CD4-positive, alpha-beta T cell treated with Interleukin-12 subunit alpha and Interleukin-12 subunit beta, for 1 hour (primary cell): Measurements from ENCODE around the gene EXOG.
A peak's percentile ranks its signal among the peaks of the same experiment; 100 is the strongest.

Experiments
- DNase-seq: peaks from one replicate; pipeline ENCODE4 v3.0.0-alpha.2; 2020

EXOG gene

GRCh38 chr3:38515367-38515766 is 19.2 kb downstream of the EXOG start:
- DNase-seq = no peak

GRCh38 chr3:38516669-38517068 is 20.5 kb downstream of the EXOG start:
- DNase-seq = no peak

- DNase-seq = no peak
These were observed 22.9 kb downstream of the EXOG start for GRCh38 chr3:38519000-38519399.

- DNase-seq = peak; percentile 64
These were observed 23.5 kb downstream of the EXOG start for GRCh38 chr3:38519651-38520050.

- peak; percentile 70 for DNase-seq
These were observed 25.3 kb downstream of the EXOG start for GRCh38 chr3:38521391-38521987.

DNA sequence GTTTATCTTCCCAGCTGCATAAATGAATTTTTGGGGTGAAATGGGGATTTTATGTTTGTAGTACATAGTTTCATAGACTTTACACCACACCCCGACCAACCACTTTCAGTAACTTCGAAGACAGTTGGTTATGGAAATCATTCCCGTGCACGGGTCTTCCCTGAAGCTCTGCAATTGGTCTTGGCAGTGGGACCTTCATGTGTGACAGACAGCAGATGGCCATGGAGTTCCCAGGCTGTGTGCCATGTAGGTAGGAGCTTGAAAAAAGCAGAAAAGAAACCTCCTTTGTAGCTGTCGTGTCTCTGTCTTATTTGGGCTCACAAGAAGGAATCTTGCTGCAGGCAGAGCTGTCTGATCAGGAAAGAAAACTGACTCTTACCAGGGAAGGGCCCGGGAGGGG is 25.9 kb downstream of the EXOG start:
- no peak for DNase-seq

DNA sequence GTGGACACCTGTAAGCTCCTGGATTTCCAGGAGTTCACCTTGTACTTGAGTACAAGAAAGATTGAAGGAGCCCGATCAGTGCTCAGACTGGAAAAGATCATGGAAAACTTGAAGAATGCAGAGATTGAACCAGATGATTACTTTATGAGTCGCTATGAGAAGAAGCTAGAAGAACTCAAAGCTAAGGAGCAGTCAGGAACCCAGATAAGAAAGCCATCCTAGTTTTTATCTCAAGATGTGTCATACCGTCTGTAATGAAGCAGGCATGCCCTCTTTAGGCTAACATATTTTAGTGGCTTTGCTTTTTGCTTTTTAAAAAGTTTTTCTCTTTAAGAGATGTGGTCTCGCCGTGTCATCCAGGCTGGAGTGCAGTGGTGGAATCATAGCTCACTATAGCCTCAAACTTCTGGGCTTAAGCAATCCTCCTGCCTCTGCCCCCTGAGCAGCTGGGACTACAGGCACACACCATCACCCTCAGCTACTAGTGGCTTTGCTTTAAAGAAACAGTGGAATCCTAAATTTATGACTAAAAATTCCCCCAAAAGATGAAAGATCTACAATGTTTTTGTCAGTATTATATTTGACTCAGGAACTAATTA is 28.1 kb downstream of the EXOG start:
- no peak for DNase-seq

GRCh38 chr3:38526792-38527191 is 30.7 kb downstream of the EXOG start:
- DNase-seq = no peak

DNA sequence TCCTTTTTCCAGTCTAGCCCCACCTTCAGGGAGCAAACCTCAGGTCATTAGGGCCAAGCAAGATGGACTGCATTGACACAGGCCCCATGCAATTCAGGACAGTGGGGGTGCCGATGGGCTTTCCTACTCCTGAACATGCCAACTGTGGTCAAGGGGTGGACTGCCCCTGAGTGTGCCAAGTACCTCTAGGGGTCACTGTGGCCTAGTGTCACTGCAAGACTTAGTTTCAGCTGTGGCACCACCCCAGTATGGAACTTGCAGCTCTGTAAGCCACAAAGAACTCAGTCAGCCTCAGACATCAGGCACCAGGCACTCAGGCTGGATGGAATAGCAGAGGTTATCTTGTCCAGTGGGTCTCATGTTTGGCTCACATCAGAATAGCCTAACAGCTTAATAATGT is 32.3 kb downstream of the EXOG start:
- DNase-seq = no peak

DNA sequence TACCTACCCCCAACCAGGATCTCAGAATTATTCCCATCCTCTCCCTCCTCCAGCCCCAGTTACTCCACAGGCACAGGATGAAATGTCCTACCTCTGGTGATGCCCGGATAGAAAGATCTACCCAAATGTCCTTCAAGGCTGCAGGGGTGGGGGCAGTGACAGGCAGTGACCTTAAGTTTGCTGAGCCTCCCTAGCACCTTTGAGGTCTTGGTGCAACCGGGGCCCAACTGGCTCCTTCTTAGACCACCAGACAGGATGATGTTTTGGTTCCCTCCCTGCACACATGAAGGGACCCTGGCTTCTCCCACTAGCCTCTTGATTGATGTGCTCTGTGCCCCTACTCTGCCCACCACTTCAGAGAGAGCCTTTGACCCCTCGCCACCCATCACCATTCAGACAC is 36.4 kb downstream of the EXOG start:
- DNase-seq = no peak

- DNase-seq = no peak
These were observed 37.3 kb downstream of the EXOG start for GRCh38 chr3:38533285-38533976.

DNA sequence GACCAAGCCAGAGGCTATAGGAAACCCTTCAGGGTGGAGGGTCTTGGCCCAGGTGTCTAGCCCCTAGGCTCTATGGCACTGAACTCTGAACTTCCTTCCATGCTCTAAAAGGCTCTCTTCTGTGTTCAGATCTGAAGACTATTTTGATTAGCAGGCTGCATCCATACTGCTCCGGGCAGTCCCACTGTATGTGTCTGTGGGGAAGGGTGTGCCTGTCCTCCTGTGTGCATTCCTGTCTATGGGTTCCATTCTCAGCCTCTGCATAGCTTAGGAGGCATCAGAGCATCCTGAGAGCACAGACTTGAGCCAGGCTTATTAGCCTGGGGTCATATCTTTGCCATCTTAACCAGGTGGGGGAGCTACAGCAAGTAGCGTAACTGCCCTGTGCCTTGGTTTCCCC is 38.0 kb downstream of the EXOG start:
- no peak for DNase-seq

GRCh38 chr3:38534604-38535003 is 38.5 kb downstream of the EXOG start:
- no peak for DNase-seq

- no peak for DNase-seq
These were observed 40.5 kb downstream of the EXOG start for GRCh38 chr3:38536671-38537070.

GRCh38 chr3:38538773-38539353 is 42.7 kb downstream of the EXOG start:
- DNase-seq = no peak

GRCh38 chr3:38541806-38542205 is 45.7 kb downstream of the EXOG start:
- no peak for DNase-seq

DNA sequence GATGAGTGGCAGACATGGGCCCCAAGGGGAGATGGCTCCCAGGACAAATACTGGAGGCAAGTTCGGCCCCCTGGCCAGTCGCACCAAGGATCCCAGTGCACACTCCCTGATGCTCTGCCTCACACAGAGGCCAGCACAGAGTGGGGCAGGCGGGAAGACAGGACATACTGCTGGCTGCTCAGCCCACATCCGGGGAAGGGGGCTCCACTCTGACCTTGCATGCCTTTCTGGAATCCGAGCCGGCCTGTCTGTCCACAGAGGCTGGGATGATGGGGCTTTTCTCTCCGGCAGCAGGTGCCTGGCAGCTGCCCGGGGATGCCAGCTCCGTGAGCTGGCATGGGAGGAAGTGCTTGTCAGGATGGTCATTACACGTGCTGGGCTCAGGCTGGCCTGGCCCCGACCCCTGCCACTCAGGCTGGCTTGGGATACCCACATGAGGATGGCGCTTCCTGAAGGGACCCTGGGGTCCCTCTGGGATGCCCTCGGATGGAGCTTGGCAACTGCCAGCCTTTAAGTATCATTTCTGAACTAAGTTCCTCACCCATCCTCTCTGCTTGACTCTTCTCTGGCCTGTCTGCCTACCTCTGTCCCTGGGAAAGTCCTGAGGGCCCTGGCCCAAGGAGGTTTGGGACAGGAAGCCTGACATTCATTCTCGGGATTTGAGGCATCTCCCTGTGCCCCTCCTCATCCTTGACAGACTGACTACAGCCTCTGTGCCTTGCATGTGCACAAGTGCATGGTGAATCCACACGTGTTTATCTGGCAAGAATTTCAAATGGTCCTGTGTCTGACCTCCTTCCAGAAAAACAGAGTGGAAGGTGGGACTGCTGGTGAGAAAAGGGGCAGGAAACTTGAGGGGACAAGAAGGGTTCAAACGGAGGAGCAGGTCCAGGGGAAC is 46.5 kb downstream of the EXOG start:
- no peak for DNase-seq

- no peak for DNase-seq
These were observed 47.4 kb downstream of the EXOG start for GRCh38 chr3:38543586-38543985.

GRCh38 chr3:38544926-38545325 is 48.8 kb downstream of the EXOG start:
- no peak for DNase-seq

DNA sequence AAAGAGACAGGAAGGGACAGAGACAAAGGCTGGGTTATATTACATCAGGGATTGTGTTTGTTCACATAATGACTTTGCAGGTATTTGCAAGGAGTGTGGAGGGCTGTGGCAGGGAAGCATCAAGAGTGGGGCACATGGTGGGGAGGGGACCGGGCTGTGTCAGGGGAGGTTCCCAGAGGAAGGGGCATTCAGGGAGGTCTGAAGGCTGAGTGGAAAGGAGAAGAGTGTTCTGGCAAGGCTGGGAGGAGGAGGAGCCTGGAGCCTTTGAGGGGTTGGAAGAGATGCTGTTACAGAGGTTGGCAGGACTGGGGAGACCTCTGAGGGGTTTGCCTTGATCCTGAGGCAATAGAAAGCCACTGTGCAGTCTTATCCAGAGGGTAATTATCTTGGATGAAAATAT is 49.4 kb downstream of the EXOG start:
- no peak for DNase-seq

DNA sequence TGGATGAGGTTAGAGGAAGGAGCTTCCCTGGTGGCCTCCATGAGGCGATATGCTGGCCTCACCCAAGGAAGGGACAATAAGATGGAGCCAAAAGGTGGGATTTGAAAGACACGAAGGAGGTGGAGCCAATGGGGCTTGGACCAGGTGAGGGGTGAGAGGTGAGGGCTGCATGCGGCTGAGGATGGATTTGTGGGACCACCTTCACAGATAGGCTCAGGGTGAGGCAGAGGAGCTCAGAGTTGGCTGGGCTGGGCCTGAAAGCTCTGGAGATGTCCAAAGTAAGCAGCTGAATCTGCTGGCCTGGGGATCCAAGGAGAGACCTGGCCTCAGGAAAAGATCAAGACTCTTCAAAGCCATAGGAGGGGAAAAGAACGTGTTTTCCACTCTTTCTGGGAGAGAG is 49.8 kb downstream of the EXOG start:
- no peak for DNase-seq

DNA sequence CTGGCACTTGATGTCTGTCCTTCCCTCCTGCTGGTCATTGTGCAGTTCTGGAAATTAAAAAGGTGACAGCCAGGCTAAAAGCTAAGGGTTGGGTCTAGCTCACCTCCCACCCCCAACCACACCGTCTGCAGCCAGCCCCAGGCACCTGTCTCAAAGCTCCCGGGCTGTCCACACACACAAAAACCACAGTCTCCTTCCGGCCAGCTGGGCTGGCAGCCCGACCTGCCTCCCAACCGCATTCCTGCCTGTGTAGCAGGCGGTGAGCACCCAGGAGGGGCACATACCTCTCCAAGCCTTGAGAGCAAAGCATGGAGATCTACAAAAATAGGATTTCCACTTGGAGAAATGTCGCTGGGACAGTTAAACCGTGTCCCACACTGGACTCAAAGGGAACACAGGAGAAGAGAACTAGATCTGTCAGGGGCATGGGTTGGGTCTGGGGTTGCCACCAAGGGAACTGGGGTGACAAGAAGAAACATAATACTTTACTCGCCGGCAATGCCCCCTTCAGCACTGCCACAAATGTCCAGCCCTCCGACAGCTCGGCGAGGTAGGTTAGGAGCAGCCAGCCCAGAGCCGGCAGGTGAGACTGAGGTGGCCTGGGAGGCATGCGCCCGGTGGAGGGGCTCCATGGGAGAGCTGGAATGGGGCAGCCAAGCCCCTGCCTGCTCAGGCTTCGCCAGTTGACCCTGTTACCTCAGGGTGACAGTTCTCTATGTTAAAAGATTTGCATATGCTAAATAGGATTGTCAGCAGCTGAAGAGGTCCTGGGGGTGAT is 52.2 kb downstream of the EXOG start:
- no peak for DNase-seq
